CD4-positive, alpha-beta T cell treated with Interferon gamma for 1 hour (primary cell): ENCODE results near the gene SHKBP1.

ENCODE experiments used
- DNase-seq: peaks from one replicate; pipeline ENCODE4 v3.0.0-alpha.2; 2020

SHKBP1 gene

GRCh38 chr19:40601134-40601974 is 24.7 kb downstream of the SHKBP1 start, which contains the start of gene LTBP4:
Gene LTBP4 (plus strand): TSS chr19:40601369. CDS start chr19:40601388, 19 bp downstream.
- peak; percentile 22 for DNase-seq

- DNase-seq = no peak
These were observed 26.4 kb downstream of the SHKBP1 start for GRCh38 chr19:40603071-40603388.

GRCh38 chr19:40603389-40604170 is 26.9 kb downstream of the SHKBP1 start:
- DNase-seq = peak; percentile 98

- no peak for DNase-seq
These were observed 27.5 kb downstream of the SHKBP1 start for GRCh38 chr19:40604171-40604646.

GRCh38 chr19:40604647-40605215 is 28.1 kb downstream of the SHKBP1 start:
- DNase-seq = no peak

GRCh38 chr19:40605216-40605971 is 28.7 kb downstream of the SHKBP1 start:
- DNase-seq = peak; percentile 86

GRCh38 chr19:40607311-40608239 is 30.9 kb downstream of the SHKBP1 start:
- no peak for DNase-seq

- DNase-seq = no peak
These were observed 31.6 kb downstream of the SHKBP1 start for GRCh38 chr19:40608240-40608621.

- DNase-seq = no peak
These were observed 32.3 kb downstream of the SHKBP1 start for GRCh38 chr19:40608957-40609356.

GRCh38 chr19:40609561-40610395 is 33.1 kb downstream of the SHKBP1 start:
- DNase-seq = peak; percentile 85

- peak; percentile 75 for DNase-seq
These were observed 33.9 kb downstream of the SHKBP1 start for GRCh38 chr19:40610396-40611064.

GRCh38 chr19:40611096-40611495 is 34.4 kb downstream of the SHKBP1 start:
- DNase-seq = no peak

GRCh38 chr19:40611900-40612698 is 35.4 kb downstream of the SHKBP1 start:
- DNase-seq = no peak

GRCh38 chr19:40612831-40613689 is 36.4 kb downstream of the SHKBP1 start:
- DNase-seq = peak; percentile 68

- DNase-seq = peak; percentile 85
These were observed 37.3 kb downstream of the SHKBP1 start for GRCh38 chr19:40613690-40614621.

- peak; percentile 69 for DNase-seq
These were observed 38.1 kb downstream of the SHKBP1 start for GRCh38 chr19:40614622-40615411.
